ENCODE measurements around the gene SETD2. TPM values are rescaled to one million over a fixed set of nuclear protein-coding genes. Genes with fewer than 3 reads are reported as not detected.

Gene SETD2
- total RNA-seq, 1 experiment from 2014 or later = 60.8 TPM

DNA sequence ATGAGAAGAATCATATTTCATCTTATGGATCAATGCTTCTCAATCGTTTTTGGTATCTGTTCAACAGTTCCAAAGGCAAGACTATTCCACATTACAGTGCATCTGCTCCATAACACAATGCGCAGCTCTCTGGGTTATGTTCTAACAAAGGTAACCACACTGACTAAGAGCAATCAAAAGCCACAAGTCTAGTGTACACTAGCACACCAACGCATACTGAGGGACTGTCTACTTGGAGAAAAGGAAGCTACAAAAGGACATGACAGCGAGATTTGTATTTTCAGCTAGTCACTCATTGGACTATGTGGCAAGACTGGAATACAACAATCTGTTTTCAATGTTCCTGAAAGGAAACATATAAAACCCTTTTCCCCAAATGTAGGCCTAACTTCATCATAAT is 35.8 kb downstream of the SETD2 start:
- Histone ChIP-seq H3K14ac (ENCODE audit: insufficient read depth, low read length) (no peak overlapping the region), H3K79me2 (ENCODE audit: insufficient read depth, low read length) (peaks cover 17% of the 10 kb centered on the region; the same call in 1 of the 2 replicates), H3K56ac (ENCODE audit: insufficient read length, low read depth, low read length) (no peak overlapping the region), H4K8ac (replicated peaks; ENCODE audit: insufficient read length, low read depth, low read length) (no peak overlapping the region), H2AK5ac (ENCODE audit: insufficient read length, low read length) (no peak overlapping the region), H3K4me1 (ENCODE audit: insufficient read depth, low read length) (no peaks in the 10 kb centered on the region), H4K91ac (ENCODE audit: insufficient read length, low read depth, low read length) (no peak overlapping the region), H2BK20ac (ENCODE audit: low read depth, low read length, poor library complexity, severe bottlenecking) (no peak overlapping the region), H3K4me2 (ENCODE audit: insufficient read depth, insufficient read length, low read length) (no peak overlapping the region), H2AFZ (ENCODE audit: low read length) (no peak overlapping the region), H2BK15ac (ENCODE audit: low read depth, low read length) (no peak overlapping the region), H3K4ac (ENCODE audit: low read depth, low read length) (no peak overlapping the region), H3K27ac (ENCODE audit: insufficient read length, low read depth, low read length) (no peak overlapping the region), H3K9me3 (ENCODE audit: control insufficient read depth, low read depth, low read length) (no peaks in the 10 kb centered on the region), H3K23me2 (ENCODE audit: insufficient read length, low read depth, low read length, poor library complexity, severe bottlenecking) (no peaks in the 10 kb centered on the region), H3K27me3 (ENCODE audit: insufficient read depth, low read length) (no peaks in the 10 kb centered on the region), H3K18ac (ENCODE audit: insufficient read length, low read depth, low read length) (no peak overlapping the region), H2BK120ac (ENCODE audit: low read depth, low read length, poor library complexity, severe bottlenecking) (no peak overlapping the region), H3K23ac (ENCODE audit: insufficient read length, low read depth, low read length) (no peak overlapping the region), H3K79me1 (ENCODE audit: insufficient read depth, low read depth, low read length, poor library complexity, severe bottlenecking) (no peaks in the 10 kb centered on the region), H4K5ac (ENCODE audit: insufficient read length, low read depth, low read length) (no peak overlapping the region), H3T11ph (ENCODE audit: low read length) (no peak overlapping the region), H2BK5ac (ENCODE audit: insufficient read length, low read length) (no peak overlapping the region), H4K20me1 (ENCODE audit: control insufficient read depth, insufficient read depth, insufficient read length) (no peaks in the 10 kb centered on the region), H2BK12ac (ENCODE audit: insufficient read length, low read depth, low read length) (no peak overlapping the region), H3K9ac (ENCODE audit: extremely low read depth, insufficient read length, low read length) (no peak overlapping the region)
- Mint-ChIP-seq H3K27ac (no peak overlapping the region), H3K36me3 (ENCODE audit: insufficient read depth in 1 of 3, low read depth in 3 of 3) (peaks cover 9 to 22% (median 16%) of the 10 kb centered on the region in 3 experiments; a peak in 6 of 7 replicates), H3K4me3 (no peak overlapping the region), H3K27me3 (ENCODE audit: low read depth) (no peaks in the 10 kb centered on the region), H3K9me3 (no peaks in the 10 kb centered on the region), H3K4me1 (peaks cover 0 to 9% of the 10 kb centered on the region in 2 experiments; a peak in 1 of 4 replicates)
- no peak for DNase-seq
- TF ChIP-seq, protein P1, sequence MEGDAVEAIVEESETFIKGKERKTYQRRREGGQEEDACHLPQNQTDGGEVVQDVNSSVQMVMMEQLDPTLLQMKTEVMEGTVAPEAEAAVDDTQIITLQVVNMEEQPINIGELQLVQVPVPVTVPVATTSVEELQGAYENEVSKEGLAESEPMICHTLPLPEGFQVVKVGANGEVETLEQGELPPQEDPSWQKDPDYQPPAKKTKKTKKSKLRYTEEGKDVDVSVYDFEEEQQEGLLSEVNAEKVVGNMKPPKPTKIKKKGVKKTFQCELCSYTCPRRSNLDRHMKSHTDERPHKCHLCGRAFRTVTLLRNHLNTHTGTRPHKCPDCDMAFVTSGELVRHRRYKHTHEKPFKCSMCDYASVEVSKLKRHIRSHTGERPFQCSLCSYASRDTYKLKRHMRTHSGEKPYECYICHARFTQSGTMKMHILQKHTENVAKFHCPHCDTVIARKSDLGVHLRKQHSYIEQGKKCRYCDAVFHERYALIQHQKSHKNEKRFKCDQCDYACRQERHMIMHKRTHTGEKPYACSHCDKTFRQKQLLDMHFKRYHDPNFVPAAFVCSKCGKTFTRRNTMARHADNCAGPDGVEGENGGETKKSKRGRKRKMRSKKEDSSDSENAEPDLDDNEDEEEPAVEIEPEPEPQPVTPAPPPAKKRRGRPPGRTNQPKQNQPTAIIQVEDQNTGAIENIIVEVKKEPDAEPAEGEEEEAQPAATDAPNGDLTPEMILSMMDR (conservative IDR thresholded peaks at IDR 0.05) = no peak
- WGBS (ENCODE audit: extremely low coverage, insufficient read length, low lambda C conversion rate) = no CpG with 5 or more reads among the region's 4 CpGs

Data from H9 (cell line).